Stomach (tissue), 9 donors: ENCODE data around the gene RIMKLB. TPM values are rescaled to one million over a fixed set of nuclear protein-coding genes. Genes with fewer than 3 reads are reported as not detected.
"Not testable (repeated sequence)": the region's sequence is repeated elsewhere in the genome, so short reads cannot be mapped to it uniquely, and the experiment has no call there.

Source experiments
- DNase-seq, 2 donors: peaks; one replicate each; pipeline versions ENCODE4 v3.0.0 to v3.0.0-alpha.2; 2013 to 2019
- H3K27ac ChIP-seq, 5 donors: fragments of 200-600 bp in 4 of 5; sonication (generic) in 4 of 5; one replicate each; pipeline ENCODE4 v1.5.1; 2013 to 2019; ENCODE audit warnings: mild to moderate bottlenecking in 1 of 5, moderate library complexity in 1 of 5
- H3K27me3 ChIP-seq, 3 donors: fragments of 200-600 bp; sonication (generic); one replicate each; pipeline ENCODE4 v1.5.1; 2017 to 2019; ENCODE audit warnings: mixed run types in 1 of 3
- H3K36me3 ChIP-seq, 4 donors: fragments of 200-600 bp; sonication (generic); 1 replicate in 3 of 4; 2 replicates in 1 of 4; pipeline ENCODE4 v1.5.1; 2016 to 2019
- H3K4me1 ChIP-seq, 4 donors: fragments of 200-600 bp; sonication (generic); one replicate each; pipeline ENCODE4 v1.5.1; 2016 to 2019
- H3K4me3 ChIP-seq, 4 donors: fragments of 200-600 bp; sonication (generic) in 3 of 4; one replicate each; pipeline ENCODE4 v1.5.1; 2016 to 2019; ENCODE audit warnings: mild to moderate bottlenecking in 1 of 4
- H3K9me3 ChIP-seq, 4 donors: fragments of 200-600 bp; sonication (generic); one replicate each; pipeline ENCODE4 v1.5.1; 2016 to 2019
- EP300 ChIP-seq: sonication (generic); formaldehyde crosslinking; IDR thresholded peaks from one replicate; pipeline ENCODE4 v1.6.1; 2017; ENCODE audit warnings: antibody characterized with exemption
- POLR2A ChIP-seq, 4 donors: fragments of 450-650 bp; IDR thresholded peaks; one replicate each; pipeline ENCODE4 v1.6.1; 2016; ENCODE audit warnings: antibody characterized with exemption in 4 of 4, control low read depth in 2 of 4, mild to moderate bottlenecking in 1 of 4, moderate library complexity in 1 of 4
- POLR2AphosphoS5 ChIP-seq, 3 donors: sonication (generic); formaldehyde crosslinking; IDR thresholded peaks; one replicate each; pipeline ENCODE4 v1.6.1; 2016; ENCODE audit warnings: antibody characterized with exemption in 3 of 3
- WGBS, 5 donors: extraction: QIAGEN DNeasy Blood & Tissue Kit in 3 of 5; methylation state at CpG; one replicate each; pipeline versions ENCODE4 v1.1.5 to v1.1.7; 2013 to 2018; 5-methylcytosine and 5-hydroxymethylcytosine counted together
- intact Hi-C: fragments of 100-400 bp; cut with DNase I; formaldehyde crosslinking; loops from one replicate; pipeline ENCODE4 v1.15.1; 2023; ENCODE audit warnings: low total_unique reads
- polyA plus RNA-seq, 3 donors: library from polyadenylated mRNA; stranded (reverse); fragments of 200-250 nt; gene quantifications; one replicate each; pipeline ENCODE4 v1.2.3, GENCODE V29; 2013
- total RNA-seq, 5 donors: library from RNA; depleted of rRNA; stranded (reverse); fragments of >200 nt; gene quantifications; one replicate each; pipeline versions ENCODE4 v1.1.0 to v1.2.3, GENCODE V29; 2014 to 2016
- TF ChIP-seq, protein P1 (sequence below), 7 experiments: fragments of 450-650 bp in 4 of 7; fragments of 200-600 bp in 3 of 7; sonication (generic) in 3 of 7; IDR thresholded peaks; one replicate each; pipeline ENCODE4 v1.5.1; 2016 to 2019; ENCODE audit warnings: antibody characterized with exemption in 7 of 7, control low read depth in 2 of 7, mild to moderate bottlenecking in 1 of 7
- donor health status: healthy with polysubstance abuse.
- donor health status: Bipolar disorder and iron deficiency.
- donor health status: healthy.

RIMKLB gene
- total and polyA plus RNA-seq, 8 donors, result 3.2 to 78.0 (median 24.1) TPM

GRCh38 chr12:8785499-8785898 is 87.7 kb downstream of the RIMKLB start:
- Histone ChIP-seq H3K4me3 (no peak overlapping the region), H3K27ac (no peak overlapping the region), H3K4me1 (peaks cover 0 to 4% (median 0%) of the 10 kb centered on the region in 4 donors), H3K9me3 (no peaks in the 10 kb centered on the region), H3K27me3 (no peaks in the 10 kb centered on the region), H3K36me3 (peaks cover 0 to 15% (median 9%) of the 10 kb centered on the region in 4 donors)
- no peak for DNase-seq
- intact Hi-C loops, result no loop called here
- TF ChIP-seq EP300 (no peak), POLR2AphosphoS5 (IDR thresholded peaks at IDR 0.05) (no peak), POLR2A (IDR thresholded peaks at IDR 0.05) (no peak)
- TF ChIP-seq, protein P1, sequence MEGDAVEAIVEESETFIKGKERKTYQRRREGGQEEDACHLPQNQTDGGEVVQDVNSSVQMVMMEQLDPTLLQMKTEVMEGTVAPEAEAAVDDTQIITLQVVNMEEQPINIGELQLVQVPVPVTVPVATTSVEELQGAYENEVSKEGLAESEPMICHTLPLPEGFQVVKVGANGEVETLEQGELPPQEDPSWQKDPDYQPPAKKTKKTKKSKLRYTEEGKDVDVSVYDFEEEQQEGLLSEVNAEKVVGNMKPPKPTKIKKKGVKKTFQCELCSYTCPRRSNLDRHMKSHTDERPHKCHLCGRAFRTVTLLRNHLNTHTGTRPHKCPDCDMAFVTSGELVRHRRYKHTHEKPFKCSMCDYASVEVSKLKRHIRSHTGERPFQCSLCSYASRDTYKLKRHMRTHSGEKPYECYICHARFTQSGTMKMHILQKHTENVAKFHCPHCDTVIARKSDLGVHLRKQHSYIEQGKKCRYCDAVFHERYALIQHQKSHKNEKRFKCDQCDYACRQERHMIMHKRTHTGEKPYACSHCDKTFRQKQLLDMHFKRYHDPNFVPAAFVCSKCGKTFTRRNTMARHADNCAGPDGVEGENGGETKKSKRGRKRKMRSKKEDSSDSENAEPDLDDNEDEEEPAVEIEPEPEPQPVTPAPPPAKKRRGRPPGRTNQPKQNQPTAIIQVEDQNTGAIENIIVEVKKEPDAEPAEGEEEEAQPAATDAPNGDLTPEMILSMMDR (IDR thresholded peaks at IDR 0.05), result no peak
- 80 to 92% (median 85%) methylated on average over 3 to 4 of the region's 4 CpGs for WGBS, 5 donors

DNA sequence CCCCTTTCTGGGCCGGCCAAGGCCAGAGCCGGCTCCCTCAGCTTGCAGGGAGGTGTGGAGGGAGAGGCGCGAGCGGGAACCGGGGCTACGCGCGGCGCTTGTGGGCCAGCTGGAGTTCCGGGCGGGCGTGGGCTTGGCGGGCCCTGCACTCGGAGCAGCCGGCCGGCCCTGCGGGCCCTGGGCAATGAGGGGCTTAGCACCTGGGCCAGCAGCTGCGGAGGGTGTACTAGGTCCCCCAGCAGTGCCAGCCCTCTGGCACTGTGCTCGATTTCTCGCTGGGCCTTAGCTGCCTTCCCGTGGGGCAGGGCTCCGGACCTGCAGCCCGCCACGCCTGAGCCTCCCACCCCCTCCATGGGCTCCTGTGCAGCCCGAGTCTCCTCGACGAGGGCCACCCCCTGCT is 89.4 kb downstream of the RIMKLB start:
- H3K4me3 ChIP-seq, H3K9me3 ChIP-seq, H3K27ac ChIP-seq, intact Hi-C loops, H3K4me1 ChIP-seq, DNase-seq, H3K27me3 ChIP-seq: not testable (repeated sequence)
- 95 to 99% (median 97%) methylated on average over 11 to 28 of the region's 28 CpGs; no CpG with 5 or more reads in 1 of the 5 donors for WGBS, 5 donors
- peaks cover 0 to 15% (median 9%) of the 10 kb centered on the region in 4 donors for H3K36me3 ChIP-seq

DNA sequence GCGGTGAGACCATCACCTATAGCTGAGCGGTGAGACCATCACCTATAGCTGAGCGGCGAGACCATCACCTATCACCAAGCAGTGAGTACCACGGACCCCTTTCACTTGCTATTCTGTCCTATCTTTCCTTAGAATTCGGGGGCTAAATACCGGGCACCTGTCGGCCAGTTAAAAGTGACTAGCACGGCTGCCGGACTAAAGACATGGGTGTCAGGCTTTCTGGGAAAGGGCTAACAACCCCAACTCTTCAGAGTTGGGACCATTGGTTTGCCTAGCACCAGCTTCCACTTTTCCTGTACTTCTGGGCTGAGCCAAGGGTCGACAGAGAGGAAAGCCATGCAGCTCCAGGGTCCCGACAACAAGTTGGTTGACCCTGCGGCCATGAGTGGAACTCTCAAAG is 90.9 kb downstream of the RIMKLB start:
- DNase-seq, H3K4me1 ChIP-seq, H3K27ac ChIP-seq, H3K9me3 ChIP-seq, H3K36me3 ChIP-seq, intact Hi-C loops, H3K27me3 ChIP-seq: not testable (repeated sequence)
- peak overlapping the region in 1 of 4 donors; percentile 21 for H3K4me3 ChIP-seq
- WGBS, 5 donors, result 66 to 79% (median 74%) methylated on average over 3 to 13 of the region's 13 CpGs

DNA sequence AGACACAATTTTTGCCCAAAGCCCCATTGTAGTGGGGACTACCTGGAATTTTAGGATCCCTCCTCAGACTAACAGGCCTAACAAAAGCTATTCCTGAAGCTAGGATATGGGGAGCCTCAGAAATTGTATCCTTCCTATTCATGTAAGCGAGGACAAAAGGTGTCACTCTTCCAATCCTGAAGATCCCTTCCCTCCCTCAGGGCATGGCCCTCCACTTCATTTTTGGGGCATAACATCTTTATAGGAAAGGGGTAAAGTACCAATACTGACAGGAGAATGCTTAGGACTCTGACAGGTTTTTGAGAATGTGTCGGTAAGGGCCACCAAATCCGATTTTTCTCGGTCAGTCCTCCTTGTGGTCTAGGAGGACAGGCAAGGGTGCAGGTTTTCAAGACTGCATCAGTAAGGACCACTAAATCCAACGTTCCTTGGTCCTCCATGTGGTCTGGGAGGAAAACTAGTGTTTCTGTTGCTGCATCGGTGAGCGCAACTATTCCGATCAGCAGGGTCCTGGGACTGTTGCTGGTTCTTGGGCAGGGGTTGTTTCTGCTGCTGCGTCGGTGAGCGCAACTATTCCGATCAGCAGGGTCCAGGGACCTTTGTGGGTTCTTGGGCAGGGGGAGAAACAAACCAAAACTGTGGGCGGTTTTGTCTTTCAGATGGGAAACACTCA is 91.7 kb downstream of the RIMKLB start:
- 80 to 81% (median 80%) methylated on average over 13 of the region's 13 CpGs for WGBS, 5 donors
- H3K4me3 ChIP-seq, H3K4me1 ChIP-seq, H3K27me3 ChIP-seq, DNase-seq, H3K27ac ChIP-seq, intact Hi-C loops, H3K36me3 ChIP-seq, H3K9me3 ChIP-seq: not testable (repeated sequence)

- DNase-seq, result not testable (repeated sequence)
- WGBS, 5 donors, result 73 to 90% (median 84%) methylated on average over 4 of the region's 4 CpGs
Measured at GRCh38 chr12:8793226-8793625, 95.4 kb downstream of the RIMKLB start.

GRCh38 chr12:8794611-8795010 is 96.8 kb downstream of the RIMKLB start:
- intact Hi-C loops, DNase-seq: not testable (repeated sequence)
- 92 to 99% (median 97%) methylated on average over 6 to 21 of the region's 21 CpGs for WGBS, 5 donors

More at GRCh38 chr12:8793226-8793625, 95.4 kb downstream of the RIMKLB start:
- H3K36me3 ChIP-seq, H3K4me1 ChIP-seq, H3K9me3 ChIP-seq, intact Hi-C loops, H3K27me3 ChIP-seq, H3K27ac ChIP-seq, H3K4me3 ChIP-seq: not testable (repeated sequence)

DNA sequence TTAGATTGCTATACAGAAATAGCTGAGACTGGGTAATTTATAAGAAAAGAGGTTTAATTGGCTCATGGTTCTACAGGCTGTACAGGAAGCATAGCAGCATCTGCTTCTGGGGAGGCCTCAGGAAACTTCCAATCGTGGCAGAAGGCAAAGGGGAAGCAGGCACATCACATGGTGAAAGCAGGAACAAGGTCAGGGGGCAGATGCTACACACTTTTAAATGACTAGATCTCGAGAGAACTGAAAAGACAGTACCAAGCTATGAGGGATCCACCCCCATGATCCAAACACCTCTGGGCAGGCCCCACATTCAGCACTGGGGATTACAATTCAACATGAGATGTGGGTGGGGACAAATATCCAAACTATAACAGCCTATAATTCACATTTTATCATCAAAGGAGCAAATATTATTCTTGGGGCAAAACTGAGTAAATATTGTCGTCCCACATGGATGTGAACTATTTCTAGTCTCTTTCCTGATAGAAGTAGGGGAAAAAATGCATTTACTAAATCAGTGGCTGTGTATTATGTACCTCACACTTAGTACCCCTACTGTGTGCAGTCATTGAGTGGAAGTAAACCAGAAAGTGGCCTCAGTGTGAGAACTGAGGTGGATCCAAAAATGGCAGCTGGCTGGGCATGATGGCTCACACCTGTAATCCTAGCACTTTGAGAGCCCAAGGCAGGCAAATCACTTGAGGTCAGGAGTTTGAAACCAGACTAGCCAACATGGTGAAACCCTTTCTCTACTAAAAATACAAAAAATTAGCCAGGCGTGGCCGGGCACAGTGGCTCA is 99.2 kb downstream of the RIMKLB start:
- H3K4me1 ChIP-seq, result no peaks in the 10 kb centered on the region
- intact Hi-C loops, result no loop called here
- H3K27me3 ChIP-seq, result no peaks in the 10 kb centered on the region
- DNase-seq, result no peak
- no peak overlapping the region for H3K27ac ChIP-seq
- H3K36me3 ChIP-seq, result no peaks in the 10 kb centered on the region
- TF ChIP-seq, protein P1 (IDR thresholded peaks at IDR 0.05), result no peak
- no peak for TF ChIP-seq EP300
- no peak for TF ChIP-seq POLR2AphosphoS5 (IDR thresholded peaks at IDR 0.05)
- TF ChIP-seq POLR2A (IDR thresholded peaks at IDR 0.05), result no peak
- peaks cover 0 to 6% (median 0%) of the 10 kb centered on the region in 4 donors for H3K9me3 ChIP-seq
- WGBS, 5 donors, result 60 to 77% (median 72%) methylated on average over 5 of the region's 5 CpGs
- H3K4me3 ChIP-seq, result no peak overlapping the region

More at GRCh38 chr12:8794611-8795010, 96.8 kb downstream of the RIMKLB start:
- H3K9me3 ChIP-seq, H3K4me3 ChIP-seq, H3K36me3 ChIP-seq, H3K4me1 ChIP-seq, H3K27me3 ChIP-seq, H3K27ac ChIP-seq: not testable (repeated sequence)

DNA sequence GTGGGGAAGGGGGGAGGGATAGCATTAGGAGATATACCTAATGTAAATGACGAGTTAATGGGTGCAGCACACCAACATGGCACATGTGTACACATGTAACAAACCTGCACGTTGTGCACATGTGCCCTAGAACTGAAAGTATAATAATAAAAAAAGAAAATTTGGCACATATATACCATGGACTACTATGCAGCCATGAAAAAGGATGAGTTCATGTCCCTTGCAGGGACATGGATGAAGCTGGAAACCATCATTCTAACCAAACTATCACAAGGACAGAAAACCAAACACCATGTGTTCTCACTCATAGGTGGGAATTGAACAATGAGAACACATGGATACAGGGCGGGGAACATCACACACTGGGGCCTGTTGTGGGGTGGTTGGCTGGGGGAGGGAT is 103.4 kb downstream of the RIMKLB start:
- 89 to 96% (median 92%) methylated on average over 3 of the region's 3 CpGs for WGBS, 5 donors
- H3K4me3 ChIP-seq, H3K9me3 ChIP-seq, intact Hi-C loops, H3K36me3 ChIP-seq, DNase-seq, H3K27ac ChIP-seq, H3K4me1 ChIP-seq, H3K27me3 ChIP-seq: not testable (repeated sequence)

- H3K4me3 ChIP-seq, H3K4me1 ChIP-seq, intact Hi-C loops, H3K27me3 ChIP-seq, H3K36me3 ChIP-seq, DNase-seq, H3K9me3 ChIP-seq, H3K27ac ChIP-seq: not testable (repeated sequence)
- 35 to 72% (median 60%) methylated on average over 3 of the region's 3 CpGs for WGBS, 5 donors
Measured at GRCh38 chr12:8804833-8805232, 107.0 kb downstream of the RIMKLB start.
